Measurements from ENCODE around the gene ITGB8.

The ITGB8 gene

DNA sequence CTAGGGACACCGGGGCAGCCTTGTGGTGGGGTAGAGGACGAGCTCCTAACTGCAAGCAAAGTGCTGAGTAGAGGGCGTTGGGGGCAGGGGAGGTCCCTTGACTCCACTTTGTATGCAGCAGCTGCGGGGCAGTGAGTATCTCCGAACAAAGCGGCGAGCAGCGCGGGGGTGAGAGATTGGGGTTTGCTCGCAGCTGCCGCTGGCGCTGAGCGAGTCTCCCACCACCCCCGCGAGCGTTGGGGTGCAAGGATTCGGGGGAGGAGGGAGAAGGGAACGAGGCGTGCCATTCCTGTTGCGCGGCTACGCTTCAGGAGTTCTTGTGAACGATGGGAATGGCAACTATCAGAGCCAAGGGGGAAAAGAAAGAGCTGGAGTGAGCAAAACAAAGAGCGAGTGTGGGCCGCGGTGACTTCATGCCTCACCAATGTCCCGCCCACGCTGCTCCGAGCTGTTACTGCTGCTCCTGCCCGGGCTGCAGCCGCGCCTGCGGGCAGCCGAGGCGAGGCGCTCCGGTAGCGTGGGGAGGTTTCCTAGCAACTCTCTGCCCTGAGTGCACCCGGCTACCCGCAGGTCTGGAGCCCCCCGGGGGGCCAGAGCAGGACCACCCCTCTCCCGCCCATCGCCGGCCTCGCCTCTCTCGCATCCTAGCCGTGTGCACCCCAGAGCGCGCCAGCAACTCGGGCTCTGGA, at the start of gene ITGB8:
ITGB8 (plus strand) TSS at position 662 of the 689 bp plus-strand sequence. CDS start 907 bp downstream, outside the sequence.
- Histone ChIP-seq H3K36me3 (ENCODE audit: control insufficient read depth in 2 of 2, insufficient read depth in 2 of 2, low read length in 2 of 2) (no peaks in the 10 kb centered on the region), H3K27me3 (ENCODE audit: control insufficient read depth in 2 of 2, insufficient read depth in 2 of 2, low read length in 2 of 2) (no peaks in the 10 kb centered on the region)

GRCh38 chr7:20282959-20283358, 47.7 kb upstream of the ITGB8 start:
- Histone ChIP-seq H3K4me3 (ENCODE audit: low read length in 2 of 2) (no peak overlapping the region), H3K27me3 (ENCODE audit: control insufficient read depth in 2 of 2, insufficient read depth in 2 of 2, low read length in 2 of 2) (no peaks in the 10 kb centered on the region), H3K9me3 (ENCODE audit: control insufficient read depth in 2 of 2, low read length in 2 of 2) (no peaks in the 10 kb centered on the region), H3K9ac (ENCODE audit: low read depth in 1 of 2, low read length in 2 of 2) (no peak overlapping the region), H3K4me1 (ENCODE audit: control insufficient read depth in 2 of 2, insufficient read depth in 2 of 2, low read length in 2 of 2) (peaks cover 0 to 3% of the 10 kb centered on the region in 2 donors), H3K36me3 (ENCODE audit: control insufficient read depth in 2 of 2, insufficient read depth in 2 of 2, low read length in 2 of 2) (no peaks in the 10 kb centered on the region), H3K27ac (ENCODE audit: low read depth in 2 of 2, low read length in 2 of 2) (no peak overlapping the region)

More for the DNA sequence above, at the start of gene ITGB8:
- Histone ChIP-seq H3K4me3 (ENCODE audit: low read length in 2 of 2) (peak within 1 kb of the TSS; percentile 81 to 92), H3K9ac (ENCODE audit: low read depth in 1 of 2, low read length in 2 of 2) (peak within 1 kb of the TSS; percentile 85), H3K9me3 (ENCODE audit: control insufficient read depth in 2 of 2, low read length in 2 of 2) (no peaks in the 10 kb centered on the region), H3K4me1 (ENCODE audit: control insufficient read depth in 2 of 2, insufficient read depth in 2 of 2, low read length in 2 of 2) (peaks cover 3 to 5% of the 10 kb centered on the region in 2 donors), H3K27ac (ENCODE audit: low read depth in 2 of 2, low read length in 2 of 2) (peak within 1 kb of the TSS; percentile 91 to 92)

GRCh38 chr7:20283385-20283784, 47.3 kb upstream of the ITGB8 start:
- Histone ChIP-seq H3K9ac (ENCODE audit: low read depth in 1 of 2, low read length in 2 of 2) (no peak overlapping the region), H3K27me3 (ENCODE audit: control insufficient read depth in 2 of 2, insufficient read depth in 2 of 2, low read length in 2 of 2) (no peaks in the 10 kb centered on the region), H3K36me3 (ENCODE audit: control insufficient read depth in 2 of 2, insufficient read depth in 2 of 2, low read length in 2 of 2) (no peaks in the 10 kb centered on the region), H3K9me3 (ENCODE audit: control insufficient read depth in 2 of 2, low read length in 2 of 2) (no peaks in the 10 kb centered on the region), H3K4me1 (ENCODE audit: control insufficient read depth in 2 of 2, insufficient read depth in 2 of 2, low read length in 2 of 2) (peaks cover 0 to 3% of the 10 kb centered on the region in 2 donors), H3K4me3 (ENCODE audit: low read length in 2 of 2) (no peak overlapping the region), H3K27ac (ENCODE audit: low read depth in 2 of 2, low read length in 2 of 2) (no peak overlapping the region)

GRCh38 chr7:20284003-20284770, 46.5 kb upstream of the ITGB8 start:
- H3K4me1 ChIP-seq (ENCODE audit: control insufficient read depth in 2 of 2, insufficient read depth in 2 of 2, low read length in 2 of 2): peaks cover 0 to 3% of the 10 kb centered on the region in 2 donors
- H3K9me3 ChIP-seq (ENCODE audit: control insufficient read depth in 2 of 2, low read length in 2 of 2): no peaks in the 10 kb centered on the region
- H3K9ac ChIP-seq (ENCODE audit: low read depth in 1 of 2, low read length in 2 of 2): no peak overlapping the region
- no peaks in the 10 kb centered on the region for H3K36me3 ChIP-seq (ENCODE audit: control insufficient read depth in 2 of 2, insufficient read depth in 2 of 2, low read length in 2 of 2)
- no peak overlapping the region for H3K27ac ChIP-seq (ENCODE audit: low read depth in 2 of 2, low read length in 2 of 2)
- H3K4me3 ChIP-seq (ENCODE audit: low read length in 2 of 2): no peak overlapping the region
- no peaks in the 10 kb centered on the region for H3K27me3 ChIP-seq (ENCODE audit: control insufficient read depth in 2 of 2, insufficient read depth in 2 of 2, low read length in 2 of 2)

DNA sequence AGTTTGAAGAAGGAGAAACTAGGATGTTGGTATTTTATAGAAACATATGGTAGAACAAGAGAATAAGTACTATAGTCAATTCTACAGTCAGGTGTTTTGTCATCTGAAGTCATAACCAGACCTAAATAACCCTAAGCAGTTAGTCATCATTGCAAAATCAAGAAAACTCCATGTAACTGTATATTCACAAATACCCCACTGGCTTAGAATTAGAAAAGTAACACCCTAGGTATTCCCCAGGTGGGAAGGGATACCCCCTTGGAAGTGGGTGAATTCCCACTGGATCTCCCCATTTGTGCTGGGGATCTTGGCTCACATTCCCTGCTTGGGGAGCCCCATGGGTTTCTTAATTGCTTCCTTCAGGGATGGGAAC, 45.9 kb upstream of the ITGB8 start:
- no peaks in the 10 kb centered on the region for H3K9me3 ChIP-seq (ENCODE audit: control insufficient read depth in 2 of 2, low read length in 2 of 2)
- H3K4me3 ChIP-seq (ENCODE audit: low read length in 2 of 2): no peak overlapping the region
- no peak overlapping the region for H3K9ac ChIP-seq (ENCODE audit: low read depth in 1 of 2, low read length in 2 of 2)
- H3K27me3 ChIP-seq (ENCODE audit: control insufficient read depth in 2 of 2, insufficient read depth in 2 of 2, low read length in 2 of 2): no peaks in the 10 kb centered on the region
- peaks cover 0 to 3% of the 10 kb centered on the region in 2 donors for H3K4me1 ChIP-seq (ENCODE audit: control insufficient read depth in 2 of 2, insufficient read depth in 2 of 2, low read length in 2 of 2)
- no peak overlapping the region for H3K27ac ChIP-seq (ENCODE audit: low read depth in 2 of 2, low read length in 2 of 2)
- H3K36me3 ChIP-seq (ENCODE audit: control insufficient read depth in 2 of 2, insufficient read depth in 2 of 2, low read length in 2 of 2): no peaks in the 10 kb centered on the region

DNA sequence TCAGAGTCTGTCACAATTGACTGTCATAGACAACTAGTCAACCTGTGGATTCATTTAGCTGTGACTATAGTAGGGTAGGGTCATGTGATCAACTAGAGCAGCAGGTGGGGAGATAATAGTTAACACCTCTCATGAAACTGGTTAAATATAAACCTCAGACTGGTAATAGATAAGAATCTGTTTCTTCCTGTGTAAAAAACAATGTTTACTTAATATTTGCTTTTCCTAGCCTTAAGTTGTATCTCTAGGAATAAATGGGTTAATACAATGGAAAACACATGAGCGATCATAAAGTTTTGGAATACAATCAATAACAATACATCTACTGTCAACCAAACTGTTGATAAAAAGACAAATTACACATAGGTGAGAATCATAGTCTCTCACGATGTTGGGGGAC, 43.4 kb upstream of the ITGB8 start:
- Histone ChIP-seq H3K27ac (ENCODE audit: low read depth in 2 of 2, low read length in 2 of 2) (no peak overlapping the region), H3K9me3 (ENCODE audit: control insufficient read depth in 2 of 2, low read length in 2 of 2) (no peaks in the 10 kb centered on the region), H3K4me3 (ENCODE audit: low read length in 2 of 2) (no peak overlapping the region), H3K4me1 (ENCODE audit: control insufficient read depth in 2 of 2, insufficient read depth in 2 of 2, low read length in 2 of 2) (peaks cover 0 to 3% of the 10 kb centered on the region in 2 donors), H3K36me3 (ENCODE audit: control insufficient read depth in 2 of 2, insufficient read depth in 2 of 2, low read length in 2 of 2) (no peaks in the 10 kb centered on the region), H3K9ac (ENCODE audit: low read depth in 1 of 2, low read length in 2 of 2) (no peak overlapping the region), H3K27me3 (ENCODE audit: control insufficient read depth in 2 of 2, insufficient read depth in 2 of 2, low read length in 2 of 2) (no peaks in the 10 kb centered on the region)

- Histone ChIP-seq H3K27me3 (ENCODE audit: control insufficient read depth in 2 of 2, insufficient read depth in 2 of 2, low read length in 2 of 2) (no peaks in the 10 kb centered on the region), H3K36me3 (ENCODE audit: control insufficient read depth in 2 of 2, insufficient read depth in 2 of 2, low read length in 2 of 2) (no peaks in the 10 kb centered on the region), H3K4me3 (ENCODE audit: low read length in 2 of 2) (no peak overlapping the region), H3K9me3 (ENCODE audit: control insufficient read depth in 2 of 2, low read length in 2 of 2) (no peaks in the 10 kb centered on the region), H3K4me1 (ENCODE audit: control insufficient read depth in 2 of 2, insufficient read depth in 2 of 2, low read length in 2 of 2) (peaks cover 0 to 3% of the 10 kb centered on the region in 2 donors), H3K9ac (ENCODE audit: low read depth in 1 of 2, low read length in 2 of 2) (no peak overlapping the region), H3K27ac (ENCODE audit: low read depth in 2 of 2, low read length in 2 of 2) (no peak overlapping the region)
These were observed 42.7 kb upstream of the ITGB8 start for GRCh38 chr7:20288036-20288435.

DNA sequence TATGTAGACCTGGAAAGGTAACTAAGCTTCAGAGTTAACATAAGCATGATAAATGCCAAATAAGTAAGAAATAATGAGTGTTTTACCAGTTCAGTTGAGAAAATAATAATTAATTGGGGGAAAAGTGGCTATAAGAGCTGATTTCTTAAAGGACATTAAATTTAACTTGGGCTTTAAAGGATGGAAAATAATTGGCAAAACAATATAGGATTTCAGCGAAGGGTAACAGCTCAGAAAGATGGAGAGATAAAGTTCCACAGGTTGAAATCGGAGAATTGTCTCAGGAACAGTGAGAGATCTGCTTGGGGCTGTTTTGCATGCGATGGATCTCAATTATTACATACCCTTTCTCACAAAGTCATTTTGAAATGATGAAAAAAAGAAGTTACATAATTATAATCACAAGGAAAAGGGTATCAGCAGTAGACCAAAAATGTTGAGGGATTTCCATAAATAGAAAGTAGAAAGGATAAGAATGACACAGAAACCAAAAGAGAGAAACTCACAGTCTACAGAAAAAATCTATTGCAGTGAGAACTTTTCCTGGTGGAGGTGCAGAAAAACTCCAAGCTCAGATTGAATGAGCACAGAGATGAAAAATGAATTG, 40.1 kb upstream of the ITGB8 start:
- Histone ChIP-seq H3K36me3 (ENCODE audit: control insufficient read depth in 2 of 2, insufficient read depth in 2 of 2, low read length in 2 of 2) (no peaks in the 10 kb centered on the region), H3K27ac (ENCODE audit: low read depth in 2 of 2, low read length in 2 of 2) (no peak overlapping the region), H3K9ac (ENCODE audit: low read depth in 1 of 2, low read length in 2 of 2) (no peak overlapping the region), H3K4me3 (ENCODE audit: low read length in 2 of 2) (no peak overlapping the region), H3K27me3 (ENCODE audit: control insufficient read depth in 2 of 2, insufficient read depth in 2 of 2, low read length in 2 of 2) (no peaks in the 10 kb centered on the region), H3K9me3 (ENCODE audit: control insufficient read depth in 2 of 2, low read length in 2 of 2) (no peaks in the 10 kb centered on the region), H3K4me1 (ENCODE audit: control insufficient read depth in 2 of 2, insufficient read depth in 2 of 2, low read length in 2 of 2) (peaks cover 0 to 3% of the 10 kb centered on the region in 2 donors)

- Histone ChIP-seq H3K36me3 (ENCODE audit: control insufficient read depth in 2 of 2, insufficient read depth in 2 of 2, low read length in 2 of 2) (no peaks in the 10 kb centered on the region), H3K4me3 (ENCODE audit: low read length in 2 of 2) (no peak overlapping the region), H3K9me3 (ENCODE audit: control insufficient read depth in 2 of 2, low read length in 2 of 2) (no peaks in the 10 kb centered on the region), H3K9ac (ENCODE audit: low read depth in 1 of 2, low read length in 2 of 2) (no peak overlapping the region), H3K4me1 (ENCODE audit: control insufficient read depth in 2 of 2, insufficient read depth in 2 of 2, low read length in 2 of 2) (no peaks in the 10 kb centered on the region), H3K27ac (ENCODE audit: low read depth in 2 of 2, low read length in 2 of 2) (no peak overlapping the region), H3K27me3 (ENCODE audit: control insufficient read depth in 2 of 2, insufficient read depth in 2 of 2, low read length in 2 of 2) (no peaks in the 10 kb centered on the region)
These were observed 37.4 kb upstream of the ITGB8 start for GRCh38 chr7:20293336-20293735.

GRCh38 chr7:20296444-20296843, 34.3 kb upstream of the ITGB8 start:
- Histone ChIP-seq H3K9ac (ENCODE audit: low read depth in 1 of 2, low read length in 2 of 2) (no peak overlapping the region), H3K4me1 (ENCODE audit: control insufficient read depth in 2 of 2, insufficient read depth in 2 of 2, low read length in 2 of 2) (no peaks in the 10 kb centered on the region), H3K27me3 (ENCODE audit: control insufficient read depth in 2 of 2, insufficient read depth in 2 of 2, low read length in 2 of 2) (no peaks in the 10 kb centered on the region), H3K36me3 (ENCODE audit: control insufficient read depth in 2 of 2, insufficient read depth in 2 of 2, low read length in 2 of 2) (no peaks in the 10 kb centered on the region), H3K9me3 (ENCODE audit: control insufficient read depth in 2 of 2, low read length in 2 of 2) (no peaks in the 10 kb centered on the region), H3K4me3 (ENCODE audit: low read length in 2 of 2) (no peak overlapping the region), H3K27ac (ENCODE audit: low read depth in 2 of 2, low read length in 2 of 2) (no peak overlapping the region)
